Endodermal cell (in vitro differentiated cells): ENCODE data around the gene KCNN1. TPM values are rescaled to one million over a fixed set of nuclear protein-coding genes. Genes with fewer than 3 reads are reported as not detected.

Experiments
- DNase-seq: peaks from one replicate; pipeline ENCODE4 v3.0.0-alpha.2; 2017
- H3K27ac ChIP-seq: 2 replicates; pipeline ENCODE4 v1.5.1; 2013; ENCODE audit warnings: mild to moderate bottlenecking, low read depth, low read length, moderate library complexity
- H3K27me3 ChIP-seq: 2 replicates; pipeline ENCODE4 v1.6.1; 2013; ENCODE audit warnings: mild to moderate bottlenecking, low read length, moderate library complexity; ENCODE audit not compliant: insufficient read depth, control insufficient read depth, poor library complexity, severe bottlenecking
- H3K36me3 ChIP-seq: 2 replicates; pipeline ENCODE4 v1.7.0; 2013; ENCODE audit warnings: mild to moderate bottlenecking, low read length, moderate library complexity; ENCODE audit not compliant: control insufficient read depth, insufficient read depth
- H3K4me1 ChIP-seq: one replicate; pipeline ENCODE4 v1.7.0; 2013; ENCODE audit warnings: low read length; ENCODE audit not compliant: control insufficient read depth, insufficient read depth
- H3K4me3 ChIP-seq: 2 replicates; pipeline ENCODE4 v1.5.1; 2013; ENCODE audit warnings: mild to moderate bottlenecking, low read length, moderate library complexity
- H3K9ac ChIP-seq: 2 replicates; pipeline ENCODE4 v1.6.1; 2013; ENCODE audit warnings: mild to moderate bottlenecking, low read length, moderate library complexity; ENCODE audit not compliant: poor library complexity, severe bottlenecking; ENCODE audit errors: extremely low read depth
- H3K9me3 ChIP-seq: 2 replicates; pipeline ENCODE4 v1.6.1; 2013; ENCODE audit warnings: mild to moderate bottlenecking, low read length, moderate library complexity; ENCODE audit not compliant: control insufficient read depth
- H3K27ac Mint-ChIP-seq: 2 replicates; pipeline ENCODE4 v1.8.0; 2020; ENCODE audit warnings: mixed read lengths
- H3K27me3 Mint-ChIP-seq: 2 replicates; pipeline ENCODE4 v1.8.0; 2021; ENCODE audit warnings: mild to moderate bottlenecking, mixed read lengths; ENCODE audit not compliant: insufficient read depth
- H3K36me3 Mint-ChIP-seq: 2 replicates; pipeline ENCODE4 v1.8.0; 2020; ENCODE audit warnings: low read depth, mixed read lengths
- H3K4me1 Mint-ChIP-seq: 2 replicates; pipeline ENCODE4 v1.8.0; 2020; ENCODE audit warnings: mixed read lengths
- H3K4me3 Mint-ChIP-seq: 2 replicates; pipeline ENCODE4 v1.8.0; 2020; ENCODE audit warnings: mild to moderate bottlenecking, moderate library complexity, mixed read lengths
- H3K9me3 Mint-ChIP-seq: 2 replicates; pipeline ENCODE4 v1.8.0; 2020; ENCODE audit warnings: mild to moderate bottlenecking, mixed read lengths
- CTCF ChIP-seq: fragments of 200-600 bp; sonication (generic); conservative IDR thresholded peaks from 2 replicates; pipeline ENCODE4 v1.5.0; 2021; ENCODE audit warnings: antibody characterized with exemption, mild to moderate bottlenecking
- WGBS, 2 experiments: methylation state at CpG; one replicate each; pipeline versions ENCODE4 v1.1.5 to v1.1.7; 2013; ENCODE audit warnings: missing lambda C conversion rate in 2 of 2, mixed read lengths in 1 of 2; ENCODE audit not compliant: insufficient coverage in 1 of 2, insufficient read length in 1 of 2; 5-methylcytosine and 5-hydroxymethylcytosine counted together
- total RNA-seq, 2 donors: library from RNA; stranded (reverse); fragmentation: NEBNext Ultra II Directional in 1 of 2; extraction: Animal tissue kit (Norgen Biotek cat#: 25700) in 1 of 2; gene quantifications; 2 replicates in 1 of 2; 3 replicates in 1 of 2; pipeline ENCODE4 v1.2.1, GENCODE V29; 2021

Gene KCNN1
- total RNA-seq, 2 donors from 2014 or later, result 5.8 to 8.2 TPM

GRCh38 chr19:18014197-18014596 lies 47.3 kb downstream of the KCNN1 start:
- TF ChIP-seq CTCF, result no peak
- peak overlapping the region; percentile 32 for H3K27ac ChIP-seq

GRCh38 chr19:18016209-18016910 lies 49.5 kb downstream of the KCNN1 start:
- Histone ChIP-seq H3K9ac (no peak overlapping the region), H3K27ac (no peak overlapping the region), H3K4me1 (no peaks in the 10 kb centered on the region), H3K36me3 (peaks cover 6% of the 10 kb centered on the region), H3K27me3 (no peaks in the 10 kb centered on the region), H3K9me3 (no peaks in the 10 kb centered on the region), H3K4me3 (no peak overlapping the region)
- WGBS, 2 experiments, result 90 to 94% methylated on average over 12 to 14 of the region's 14 CpGs
- Mint-ChIP-seq H3K27ac (no peak overlapping the region), H3K4me3 (no peak overlapping the region), H3K27me3 (no peaks in the 10 kb centered on the region), H3K9me3 (no peaks in the 10 kb centered on the region), H3K36me3 (peaks cover 16% of the 10 kb centered on the region), H3K4me1 (no peaks in the 10 kb centered on the region)
- no peak for DNase-seq
- no peak for TF ChIP-seq CTCF

More at GRCh38 chr19:18014197-18014596, 47.3 kb downstream of the KCNN1 start:
- Histone ChIP-seq H3K27me3 (no peaks in the 10 kb centered on the region), H3K9me3 (no peaks in the 10 kb centered on the region), H3K4me3 (no peak overlapping the region), H3K4me1 (no peaks in the 10 kb centered on the region), H3K36me3 (peaks cover 9% of the 10 kb centered on the region), H3K9ac (no peak overlapping the region)
- no peaks in the 10 kb centered on the region for H3K9me3 Mint-ChIP-seq
- H3K27ac Mint-ChIP-seq, result no peak overlapping the region
- H3K36me3 Mint-ChIP-seq, result peaks cover 23% of the 10 kb centered on the region
- 93% methylated on average over 6 of the region's 6 CpGs; no CpG with 5 or more reads in 1 of the 2 experiments for WGBS, 2 experiments
- no peaks in the 10 kb centered on the region for H3K4me1 Mint-ChIP-seq
- no peak for DNase-seq
- H3K4me3 Mint-ChIP-seq, result no peak overlapping the region
- H3K27me3 Mint-ChIP-seq, result no peaks in the 10 kb centered on the region

- Mint-ChIP-seq H3K27ac (no peak overlapping the region), H3K4me1 (no peaks in the 10 kb centered on the region), H3K27me3 (no peaks in the 10 kb centered on the region), H3K9me3 (no peaks in the 10 kb centered on the region), H3K36me3 (peaks cover 14% of the 10 kb centered on the region), H3K4me3 (no peak overlapping the region)
- Histone ChIP-seq H3K9me3 (no peaks in the 10 kb centered on the region), H3K27me3 (no peaks in the 10 kb centered on the region), H3K4me3 (no peak overlapping the region), H3K27ac (no peak overlapping the region), H3K9ac (no peak overlapping the region), H3K4me1 (no peaks in the 10 kb centered on the region), H3K36me3 (peaks cover 4% of the 10 kb centered on the region)
- WGBS, 2 experiments, result 90 to 93% methylated on average over 15 of the region's 15 CpGs
- no peak for DNase-seq
- no peak for TF ChIP-seq CTCF
Measured at GRCh38 chr19:18017275-18018083, 50.6 kb downstream of the KCNN1 start.
